ENCODE measurements around the gene PCNX1. TPM values are rescaled to one million over a fixed set of nuclear protein-coding genes. Genes with fewer than 3 reads are reported as not detected.
"Not testable (repeated sequence)": the region's sequence is repeated elsewhere in the genome, so short reads cannot be mapped to it uniquely, and the experiment has no call there.

PCNX1 gene
- 62.5 TPM for total RNA-seq (ENCODE audit: unreplicated experiment)
- long read RNA-seq, result 0 reads

- Mint-ChIP-seq H3K4me1 (ENCODE audit: low read depth, unreplicated experiment) (peaks cover 28% of the 10 kb centered on the region), H3K9me3 (ENCODE audit: unreplicated experiment) (peaks cover 12% of the 10 kb centered on the region), H3K36me3 (ENCODE audit: unreplicated experiment) (no peaks in the 10 kb centered on the region), H3K27me3 (ENCODE audit: unreplicated experiment) (peaks cover 6% of the 10 kb centered on the region), H3K27ac (ENCODE audit: unreplicated experiment) (peak within 1 kb of the TSS; percentile 75), H3K4me3 (ENCODE audit: unreplicated experiment) (peak within 1 kb of the TSS; percentile 69)
- TF ChIP-seq, protein P1, sequence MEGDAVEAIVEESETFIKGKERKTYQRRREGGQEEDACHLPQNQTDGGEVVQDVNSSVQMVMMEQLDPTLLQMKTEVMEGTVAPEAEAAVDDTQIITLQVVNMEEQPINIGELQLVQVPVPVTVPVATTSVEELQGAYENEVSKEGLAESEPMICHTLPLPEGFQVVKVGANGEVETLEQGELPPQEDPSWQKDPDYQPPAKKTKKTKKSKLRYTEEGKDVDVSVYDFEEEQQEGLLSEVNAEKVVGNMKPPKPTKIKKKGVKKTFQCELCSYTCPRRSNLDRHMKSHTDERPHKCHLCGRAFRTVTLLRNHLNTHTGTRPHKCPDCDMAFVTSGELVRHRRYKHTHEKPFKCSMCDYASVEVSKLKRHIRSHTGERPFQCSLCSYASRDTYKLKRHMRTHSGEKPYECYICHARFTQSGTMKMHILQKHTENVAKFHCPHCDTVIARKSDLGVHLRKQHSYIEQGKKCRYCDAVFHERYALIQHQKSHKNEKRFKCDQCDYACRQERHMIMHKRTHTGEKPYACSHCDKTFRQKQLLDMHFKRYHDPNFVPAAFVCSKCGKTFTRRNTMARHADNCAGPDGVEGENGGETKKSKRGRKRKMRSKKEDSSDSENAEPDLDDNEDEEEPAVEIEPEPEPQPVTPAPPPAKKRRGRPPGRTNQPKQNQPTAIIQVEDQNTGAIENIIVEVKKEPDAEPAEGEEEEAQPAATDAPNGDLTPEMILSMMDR (IDR thresholded peaks at IDR 0.05; ENCODE audit: partially characterized antibody, unreplicated experiment), result peak; percentile 68
- peak; percentile 95 for DNase-seq
These were observed at the start of gene PCNX1 for GRCh38 chr14:70907176-70907995. TSS of gene PCNX1 (plus strand) at chr14:70907459. CDS start at chr14:70907851, 392 bp downstream.

DNA sequence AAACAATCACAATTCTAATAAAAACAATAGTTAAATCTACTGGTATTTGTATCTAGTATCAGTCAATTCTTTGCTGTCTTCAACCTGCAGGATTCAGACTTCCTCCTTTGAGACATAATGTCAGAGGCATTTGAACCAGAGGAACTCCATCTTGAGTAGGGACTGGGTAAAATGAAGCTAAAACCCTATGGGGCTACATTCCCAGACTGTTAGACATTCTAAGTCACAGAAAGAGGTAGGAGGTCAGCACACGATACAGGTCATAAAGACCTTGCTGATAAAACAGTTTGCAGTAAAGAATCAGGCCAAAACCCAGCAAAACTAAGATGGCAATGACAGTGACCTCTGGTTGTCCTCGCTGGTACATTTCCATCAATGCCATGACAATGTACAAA is 49.8 kb upstream of the PCNX1 start:
- Mint-ChIP-seq H3K36me3 (ENCODE audit: unreplicated experiment) (no peaks in the 10 kb centered on the region), H3K27me3 (ENCODE audit: unreplicated experiment) (no peaks in the 10 kb centered on the region), H3K4me1 (ENCODE audit: low read depth, unreplicated experiment) (no peaks in the 10 kb centered on the region), H3K27ac (ENCODE audit: unreplicated experiment) (no peak overlapping the region), H3K9me3 (ENCODE audit: unreplicated experiment) (peaks cover 2% of the 10 kb centered on the region), H3K4me3 (ENCODE audit: unreplicated experiment) (no peak overlapping the region)
- TF ChIP-seq, protein P1 (IDR thresholded peaks at IDR 0.05; ENCODE audit: partially characterized antibody, unreplicated experiment), result no peak
- DNase-seq, result no peak

DNA sequence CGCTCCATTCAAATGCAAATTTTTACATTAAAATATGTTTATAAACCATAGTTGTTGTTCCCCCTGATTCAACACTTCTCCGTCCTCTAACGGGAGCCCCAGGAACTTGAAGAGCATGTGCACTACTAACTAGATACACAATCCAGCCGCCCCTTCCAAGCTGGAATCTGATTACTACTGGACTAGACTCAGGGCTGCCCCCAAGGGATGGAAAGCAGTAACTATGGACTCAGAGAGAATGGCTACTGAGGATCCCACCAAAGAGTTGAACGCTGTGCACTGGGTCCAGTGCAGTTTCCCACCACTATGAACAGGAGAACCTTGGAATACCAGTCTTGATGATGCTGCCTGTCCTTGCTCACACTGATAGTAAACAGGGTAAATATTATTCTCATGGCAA is 48.6 kb upstream of the PCNX1 start:
- Mint-ChIP-seq H3K4me3 (ENCODE audit: unreplicated experiment) (no peak overlapping the region), H3K36me3 (ENCODE audit: unreplicated experiment) (no peaks in the 10 kb centered on the region), H3K9me3 (ENCODE audit: unreplicated experiment) (peaks cover 2% of the 10 kb centered on the region), H3K4me1 (ENCODE audit: low read depth, unreplicated experiment) (no peaks in the 10 kb centered on the region), H3K27me3 (ENCODE audit: unreplicated experiment) (no peaks in the 10 kb centered on the region), H3K27ac (ENCODE audit: unreplicated experiment) (no peak overlapping the region)
- DNase-seq, result no peak
- TF ChIP-seq, protein P1 (IDR thresholded peaks at IDR 0.05; ENCODE audit: partially characterized antibody, unreplicated experiment), result no peak

DNA sequence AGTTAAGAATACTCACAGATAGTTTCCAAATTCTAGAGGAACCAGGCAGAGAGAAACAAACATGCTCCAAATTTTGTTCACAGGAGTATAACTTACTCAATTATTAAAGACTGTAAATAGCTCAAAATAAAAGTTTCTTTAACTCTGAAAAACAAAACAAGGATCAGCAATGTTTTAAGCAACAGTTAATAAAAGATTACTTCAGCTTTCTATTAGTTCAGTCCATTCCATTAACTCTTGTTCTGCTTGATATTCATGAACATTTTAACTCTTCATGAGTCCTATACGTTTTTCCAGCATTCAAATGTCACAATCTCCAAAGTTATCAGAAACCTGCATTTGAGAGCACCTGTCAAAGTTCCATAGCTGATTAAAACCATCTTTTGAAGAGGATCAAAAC is 40.3 kb upstream of the PCNX1 start:
- not testable (repeated sequence) for H3K27me3 Mint-ChIP-seq (ENCODE audit: unreplicated experiment); H3K27ac Mint-ChIP-seq (ENCODE audit: unreplicated experiment); DNase-seq; H3K4me3 Mint-ChIP-seq (ENCODE audit: unreplicated experiment); H3K4me1 Mint-ChIP-seq (ENCODE audit: low read depth, unreplicated experiment); H3K9me3 Mint-ChIP-seq (ENCODE audit: unreplicated experiment)
- H3K36me3 Mint-ChIP-seq (ENCODE audit: unreplicated experiment), result peaks cover 12% of the 10 kb centered on the region

DNA sequence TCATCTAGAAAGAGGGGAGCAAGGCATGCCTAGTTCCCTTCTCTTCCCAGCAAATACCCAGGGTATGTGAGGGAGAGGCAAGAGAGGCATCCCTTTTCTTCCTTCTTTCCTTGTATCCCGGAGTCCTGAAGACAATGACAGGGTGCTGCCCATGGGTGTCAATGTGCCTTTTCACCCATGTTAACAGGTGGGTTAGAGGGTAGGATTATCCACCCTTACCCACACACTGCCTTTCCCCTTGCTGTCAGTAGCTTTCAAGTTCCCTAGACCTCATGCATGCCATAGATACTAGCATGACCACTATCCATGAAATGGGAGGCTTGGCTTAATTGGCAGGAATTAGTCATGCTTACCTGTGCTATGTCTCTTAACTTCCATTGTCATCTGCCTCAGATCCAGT is 36.3 kb upstream of the PCNX1 start:
- Mint-ChIP-seq H3K4me3 (ENCODE audit: unreplicated experiment) (no peak overlapping the region), H3K4me1 (ENCODE audit: low read depth, unreplicated experiment) (no peaks in the 10 kb centered on the region), H3K36me3 (ENCODE audit: unreplicated experiment) (peaks cover 9% of the 10 kb centered on the region), H3K27me3 (ENCODE audit: unreplicated experiment) (no peaks in the 10 kb centered on the region), H3K27ac (ENCODE audit: unreplicated experiment) (no peak overlapping the region), H3K9me3 (ENCODE audit: unreplicated experiment) (no peaks in the 10 kb centered on the region)
- TF ChIP-seq, protein P1 (IDR thresholded peaks at IDR 0.05; ENCODE audit: partially characterized antibody, unreplicated experiment), result no peak
- no peak for DNase-seq
